SK-N-DZ (cell line): Measurements from ENCODE around the gene ZNF143.
A peak's percentile ranks its signal among the peaks of the same experiment; 100 is the strongest.
"Not testable (repeated sequence)": the region's sequence is repeated elsewhere in the genome, so short reads cannot be mapped to it uniquely, and the experiment has no call there.

Experiments
- DNase-seq: peaks from one replicate; pipeline ENCODE4 v3.0.0-alpha.2; 2015; ENCODE audit warnings: low spot score

ZNF143 gene

GRCh38 chr11:9535189-9535781 is 74.5 kb downstream of the ZNF143 start:
- peak; percentile 34 for DNase-seq

DNA sequence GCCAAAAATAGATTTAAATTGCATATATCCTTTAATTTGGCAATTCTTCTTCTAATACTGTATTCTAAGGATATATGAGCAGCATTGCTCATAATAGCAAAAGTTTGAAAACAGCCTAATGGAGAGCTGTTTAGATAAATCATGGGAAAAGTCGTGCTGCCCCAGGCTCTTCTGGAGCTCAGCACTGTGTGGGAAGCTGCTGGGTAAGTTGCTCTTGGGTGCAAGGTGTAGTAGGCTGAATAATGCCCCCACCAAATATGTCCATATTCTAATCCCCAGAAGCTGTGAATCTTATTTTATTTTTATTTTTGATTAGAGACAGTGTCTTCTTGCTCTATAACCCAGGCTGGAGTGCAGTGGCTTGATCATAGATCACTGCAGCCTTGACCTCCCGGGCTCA is 77.7 kb downstream of the ZNF143 start:
- no peak for DNase-seq

DNA sequence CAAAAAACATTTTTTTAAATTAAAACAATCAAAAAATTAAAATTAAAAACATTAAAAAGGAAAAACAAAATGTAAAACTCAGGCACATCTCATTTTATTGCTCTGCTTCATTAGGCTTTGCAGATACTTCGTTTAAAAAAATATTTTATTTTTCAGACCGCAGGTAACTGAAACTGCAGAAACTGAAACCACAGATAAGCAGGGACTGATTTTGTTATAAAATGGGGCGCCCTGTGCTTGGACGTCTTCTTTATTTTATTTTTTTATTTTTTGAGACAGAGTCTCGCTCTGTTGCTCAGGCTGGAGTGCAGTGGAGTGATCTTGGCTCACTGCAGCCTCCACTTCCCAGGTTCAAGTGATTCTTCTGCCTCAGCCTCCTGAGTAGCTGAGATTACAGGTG is 88.4 kb downstream of the ZNF143 start:
- DNase-seq = not testable (repeated sequence)

- DNase-seq = no peak
These were observed 89.4 kb downstream of the ZNF143 start for GRCh38 chr11:9550191-9550628.

DNA sequence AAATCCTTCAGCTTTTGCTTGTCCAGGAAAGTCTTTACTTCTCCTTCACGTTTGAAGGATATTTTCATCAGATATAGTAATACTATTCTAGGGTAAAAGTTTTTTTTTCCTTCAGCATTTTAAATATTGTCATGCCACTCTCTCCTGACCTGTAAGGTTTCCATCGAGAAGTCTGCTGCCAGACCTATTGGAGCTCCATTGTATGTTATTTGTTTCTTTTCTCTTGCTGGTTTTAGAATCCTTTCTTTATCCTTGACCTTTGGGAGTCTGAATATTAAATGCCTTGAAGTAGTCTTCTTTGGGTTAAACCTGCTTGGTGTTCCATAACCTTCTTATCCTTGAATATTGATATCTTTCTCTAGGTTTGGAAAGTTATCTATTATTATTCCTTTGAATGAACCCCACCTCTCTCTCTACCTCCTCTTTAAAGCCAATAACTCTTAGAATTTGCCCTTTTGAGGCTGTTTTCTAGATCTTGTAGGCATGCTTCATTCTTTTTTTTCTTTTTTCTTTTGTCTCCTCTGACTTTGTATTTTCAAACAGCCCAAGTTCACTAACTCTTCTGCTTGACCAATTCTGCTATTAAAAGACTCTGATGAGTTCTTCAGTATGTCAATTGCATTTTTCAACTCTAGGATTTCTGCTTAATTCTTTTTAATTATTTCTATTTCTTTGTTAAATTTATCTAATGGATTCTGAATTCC is 100.6 kb downstream of the ZNF143 start:
- DNase-seq = no peak

DNA sequence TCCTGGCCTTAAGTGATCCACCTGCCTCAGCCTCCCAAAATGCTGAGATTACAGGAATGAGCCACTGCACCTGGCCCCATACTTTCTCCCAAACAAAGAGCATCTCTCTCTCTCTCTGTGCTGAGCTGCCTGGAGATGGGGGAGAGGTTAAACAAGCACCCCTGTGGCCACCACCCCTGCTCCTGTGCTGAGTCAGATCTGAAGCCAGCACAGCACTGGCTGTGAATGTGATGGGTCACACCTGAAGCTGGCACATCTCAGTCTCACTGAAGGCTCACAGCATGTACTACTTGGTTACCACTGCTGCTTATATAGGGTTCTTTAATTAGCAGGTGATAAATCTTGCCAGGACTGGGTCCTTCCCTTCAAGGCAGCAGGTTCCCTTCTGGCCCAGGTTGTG is 101.9 kb downstream of the ZNF143 start:
- no peak for DNase-seq

- no peak for DNase-seq
These were observed 102.5 kb downstream of the ZNF143 start for GRCh38 chr11:9563196-9563730.

DNA sequence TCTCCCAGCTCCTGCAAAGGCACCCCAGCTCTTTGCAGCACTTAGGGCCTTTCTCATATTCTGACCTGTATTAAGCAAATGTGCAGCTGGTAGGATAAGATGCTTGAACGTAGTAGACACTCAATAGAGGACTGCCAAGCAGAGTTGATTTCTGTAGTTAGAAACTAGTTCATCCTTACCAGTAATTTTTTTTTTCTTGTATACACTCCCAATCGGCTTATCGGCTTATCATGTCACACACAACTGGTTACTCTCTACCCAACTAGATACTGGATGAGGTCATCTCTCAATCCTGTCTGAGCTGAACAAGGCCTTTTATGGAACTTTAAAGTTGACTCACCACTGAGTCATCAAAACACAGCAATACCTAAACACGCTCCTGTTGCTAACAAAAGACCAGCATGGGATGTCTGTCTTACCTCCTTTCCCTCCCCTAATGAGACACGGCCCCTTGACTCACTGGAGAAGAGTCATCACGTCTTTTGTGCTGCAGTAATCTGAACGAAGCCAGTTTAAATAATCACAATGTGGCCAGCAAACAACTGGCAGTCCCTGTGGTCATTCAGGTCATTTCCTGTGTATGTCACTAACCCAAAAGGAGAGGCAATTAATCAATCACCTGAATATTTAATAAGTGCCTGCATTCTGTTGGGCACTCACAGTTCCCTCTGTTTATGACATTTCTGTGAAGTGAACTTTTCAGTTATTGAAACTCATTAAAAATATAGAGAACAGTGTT is 105.2 kb downstream of the ZNF143 start:
- DNase-seq = peak; percentile 46

- DNase-seq = no peak
These were observed 105.8 kb downstream of the ZNF143 start for GRCh38 chr11:9566561-9567063.

DNA sequence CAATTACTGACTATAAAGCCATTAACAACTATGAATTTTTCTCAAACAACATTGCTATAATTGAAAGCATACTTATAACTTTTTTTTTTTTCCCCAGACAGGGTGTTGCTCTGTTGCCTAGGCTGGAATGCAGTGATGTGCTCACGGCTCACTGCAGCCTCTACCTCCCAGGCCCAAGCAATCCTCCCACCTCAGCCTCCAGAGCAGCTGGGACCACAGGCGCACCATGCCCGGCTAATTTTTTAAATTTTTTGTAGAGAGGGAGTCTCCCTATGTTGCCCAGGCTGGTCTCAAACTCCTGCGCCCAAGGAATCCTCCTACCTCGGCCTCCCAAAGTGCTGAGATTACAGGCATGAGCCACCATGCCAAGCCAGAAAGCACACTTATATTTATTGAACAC is 106.6 kb downstream of the ZNF143 start:
- DNase-seq = no peak

- DNase-seq = no peak
These were observed 107.5 kb downstream of the ZNF143 start for GRCh38 chr11:9568161-9568853.

DNA sequence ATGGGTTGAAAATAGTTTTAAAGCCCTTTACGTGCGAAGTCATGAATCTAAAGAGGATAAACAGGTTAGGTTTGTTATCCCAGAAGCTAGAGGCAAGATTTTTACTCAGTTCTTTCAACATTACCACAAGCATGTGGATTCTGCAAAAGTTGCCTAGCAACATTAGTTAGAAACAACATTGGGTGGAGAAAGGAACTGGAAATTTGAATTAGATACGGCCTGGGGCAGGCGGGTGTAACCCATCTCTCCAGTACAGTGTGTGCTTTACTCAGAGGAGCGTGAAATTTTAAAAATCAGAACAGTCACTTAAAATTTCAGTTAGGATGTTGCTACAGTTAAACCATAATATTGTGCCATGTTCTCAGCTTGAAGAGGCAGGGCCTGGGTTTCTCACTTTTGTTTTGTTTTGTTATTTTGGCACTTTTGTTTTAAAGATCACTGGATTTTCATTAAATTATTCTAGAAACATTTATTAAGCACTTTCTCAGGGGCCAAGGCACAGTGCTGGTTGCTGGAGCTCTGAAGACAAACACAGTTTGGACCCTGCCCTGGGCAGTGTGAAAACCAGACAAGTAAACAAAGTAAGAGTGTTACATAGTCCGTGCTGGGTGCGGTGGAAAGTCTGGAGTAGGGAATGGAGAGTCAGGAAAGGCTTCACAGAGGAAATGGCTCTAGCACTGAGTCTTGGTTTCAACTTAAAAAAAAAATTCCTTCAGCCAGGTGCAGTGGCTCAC is 108.2 kb downstream of the ZNF143 start:
- no peak for DNase-seq

DNA sequence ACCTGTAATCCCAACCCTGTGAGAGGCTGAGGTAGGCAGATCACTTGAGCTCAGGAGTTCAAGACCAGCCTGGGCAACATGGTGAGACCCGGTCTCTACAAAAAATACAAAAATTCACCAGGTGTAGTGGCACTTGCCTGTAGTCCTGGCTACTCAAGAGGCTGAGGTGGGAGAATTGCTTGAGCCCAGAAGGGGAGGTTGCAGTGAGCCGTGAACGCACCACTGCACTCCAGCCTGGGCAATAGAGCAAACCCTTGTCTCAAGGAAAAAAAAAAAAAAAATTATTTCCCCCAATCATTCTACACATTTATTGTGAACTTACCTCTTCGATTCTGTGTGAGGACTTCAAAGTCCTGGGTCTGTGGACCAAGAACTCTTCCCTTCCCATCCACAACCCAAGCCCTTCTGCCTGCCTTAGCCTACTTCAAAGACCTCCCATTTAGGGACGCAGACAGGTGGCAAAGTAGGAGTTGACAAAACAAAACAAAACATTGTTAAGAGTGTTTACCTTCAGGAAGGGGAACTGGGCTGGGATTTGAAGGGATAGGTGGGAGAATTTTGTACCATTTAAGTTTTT is 108.9 kb downstream of the ZNF143 start:
- DNase-seq = no peak

- no peak for DNase-seq
These were observed 109.7 kb downstream of the ZNF143 start for GRCh38 chr11:9570313-9571025.

DNA sequence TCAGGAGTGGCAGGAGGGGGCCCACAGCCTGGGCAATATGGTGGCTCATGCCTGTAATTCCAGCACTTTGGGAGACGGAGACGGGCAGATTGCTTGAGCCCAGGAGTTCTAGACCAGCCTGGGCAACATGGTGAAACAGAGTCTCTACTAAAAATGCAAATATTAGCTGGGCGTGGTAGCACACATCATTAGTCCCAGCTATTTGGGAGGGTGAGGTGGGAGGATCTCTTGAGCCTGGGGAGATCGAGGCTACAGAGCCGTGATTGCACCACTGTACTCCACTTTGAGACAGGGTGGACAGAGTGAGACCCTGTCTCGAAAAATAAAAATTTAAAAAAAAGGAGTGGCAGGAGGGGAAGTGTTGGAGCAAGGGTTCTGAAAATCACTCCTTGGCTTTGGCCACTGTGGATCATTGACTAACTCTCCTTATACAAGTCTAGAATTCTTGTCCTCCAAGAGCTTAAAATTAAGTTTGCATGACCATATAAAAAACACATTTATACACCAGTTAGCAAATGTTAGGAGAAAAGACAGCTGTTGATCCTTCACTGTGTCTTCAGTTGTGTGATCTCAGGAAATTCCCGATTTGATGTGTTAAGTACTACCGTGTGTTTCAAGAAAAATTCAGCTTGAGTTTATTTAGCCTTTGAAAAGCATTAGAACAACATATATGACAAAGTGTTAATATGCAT is 110.4 kb downstream of the ZNF143 start:
- no peak for DNase-seq

DNA sequence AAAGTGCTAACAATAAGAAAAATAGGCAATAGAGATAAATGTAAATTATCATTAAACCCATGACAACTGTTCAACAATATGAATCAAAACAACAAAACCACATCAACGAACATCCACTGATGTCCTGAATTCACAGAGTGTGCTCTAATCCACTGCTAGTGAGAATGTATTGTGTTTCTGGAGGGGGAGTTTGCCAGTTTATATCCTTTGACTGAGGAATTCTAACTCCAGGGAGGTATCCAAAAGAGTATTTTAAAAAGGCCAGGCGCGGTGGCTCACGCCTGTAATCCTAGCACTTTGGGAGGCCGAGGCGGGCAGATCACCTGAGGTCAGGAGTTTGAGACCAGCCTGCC is 110.9 kb downstream of the ZNF143 start:
- DNase-seq = no peak

DNA sequence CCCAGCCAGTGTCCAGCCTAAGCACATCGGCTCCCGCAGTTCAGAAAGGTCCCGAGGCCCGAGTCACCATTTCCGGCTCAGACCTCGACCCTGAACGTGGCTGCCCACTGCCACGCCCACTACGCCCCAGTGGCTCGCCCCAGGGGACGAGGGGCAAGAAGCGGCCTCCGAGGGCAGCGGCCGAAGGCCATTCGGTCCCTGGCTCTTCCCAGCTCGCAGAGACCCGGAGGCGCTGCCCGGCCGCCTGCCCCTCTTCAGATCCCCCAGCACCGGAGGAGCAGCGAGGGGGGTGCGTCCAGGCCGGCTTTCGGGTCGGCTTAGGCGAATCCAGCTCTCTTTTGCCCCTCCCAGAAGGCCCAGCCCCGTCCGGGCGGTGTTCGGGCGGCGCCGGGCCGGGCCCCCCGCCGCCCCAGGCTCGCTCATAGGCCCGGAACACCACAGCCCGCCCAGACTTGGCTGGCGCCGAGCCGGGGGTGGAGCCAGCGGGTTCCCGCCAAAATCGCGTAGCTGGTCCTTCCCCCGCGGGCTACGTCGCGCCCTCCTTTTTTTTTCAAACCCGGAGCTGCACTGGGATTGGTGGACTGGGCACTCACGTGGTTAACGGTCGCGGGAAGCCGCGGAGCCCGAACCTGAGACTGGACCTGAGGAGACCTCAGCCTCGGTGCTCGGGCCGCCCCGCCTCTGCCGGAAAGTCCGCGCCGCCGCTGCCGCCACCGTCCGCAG is 112.4 kb downstream of the ZNF143 start, which contains the start of gene WEE1:
Gene WEE1 (plus strand): TSS at position 619 of the 723 bp plus-strand sequence. CDS start 264 bp downstream, outside the sequence.
- peak; percentile 98 for DNase-seq

- DNase-seq = no peak
These were observed 113.2 kb downstream of the ZNF143 start for GRCh38 chr11:9573775-9574621.
